NCI-H1048 (cell line): Measurements from ENCODE around the gene HLF.

Experiments used
- DNase-seq: peaks from one replicate; lab custom pipeline; 2025; lab: John Stamatoyannopoulos, UW

HLF gene

DNA sequence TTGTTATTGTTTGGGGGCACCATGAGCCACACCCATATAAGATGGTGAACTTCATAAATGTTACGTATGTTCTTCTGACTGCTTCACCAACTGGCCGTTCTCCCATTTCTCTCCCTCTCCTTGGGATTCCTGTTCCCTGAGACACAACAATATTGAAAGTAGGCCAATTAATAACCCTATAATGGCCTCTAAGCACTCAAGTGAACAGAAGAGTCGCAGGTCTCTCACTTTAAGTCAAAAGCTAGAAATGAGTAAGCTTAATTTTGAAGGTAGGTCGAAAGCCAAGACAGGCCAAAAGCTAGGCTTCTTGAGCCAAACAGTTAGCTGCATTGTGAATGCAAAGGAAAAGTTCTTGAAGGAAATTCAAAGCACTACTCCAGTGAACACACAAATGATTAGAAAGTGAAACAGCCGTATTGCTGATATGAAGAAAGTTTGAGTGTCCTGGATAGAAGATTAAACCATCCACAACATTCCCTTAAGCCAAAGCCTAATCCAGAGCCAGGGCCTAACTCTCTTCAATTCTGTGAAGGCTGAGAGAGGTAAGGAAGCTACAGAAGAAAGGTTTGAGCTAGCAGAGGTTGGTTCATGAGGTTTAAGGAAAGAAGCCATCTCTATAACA, 25.8 kb downstream of the HLF start:
- no peak for DNase-seq

GRCh38 chr17:55291114-55291507, 26.4 kb downstream of the HLF start:
- no peak for DNase-seq

DNA sequence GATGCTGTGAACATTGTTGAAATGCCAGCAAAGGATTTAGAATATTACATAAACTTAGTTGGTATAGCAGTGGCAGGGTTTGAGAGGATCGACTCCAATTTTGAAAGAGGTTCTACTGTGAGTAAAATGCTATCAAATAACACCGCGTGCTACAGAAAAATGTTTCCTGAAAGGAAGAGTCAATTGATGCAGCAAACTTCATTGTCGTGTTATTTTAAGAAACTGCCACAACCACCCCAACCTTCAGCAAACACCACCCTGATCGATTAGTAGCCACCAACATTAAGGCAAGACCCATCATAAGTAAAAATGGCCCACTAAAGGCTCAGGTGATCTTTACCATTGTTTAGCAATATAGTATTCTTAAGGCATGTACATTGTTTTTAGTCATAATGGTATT, 27.3 kb downstream of the HLF start:
- DNase-seq = no peak

DNA sequence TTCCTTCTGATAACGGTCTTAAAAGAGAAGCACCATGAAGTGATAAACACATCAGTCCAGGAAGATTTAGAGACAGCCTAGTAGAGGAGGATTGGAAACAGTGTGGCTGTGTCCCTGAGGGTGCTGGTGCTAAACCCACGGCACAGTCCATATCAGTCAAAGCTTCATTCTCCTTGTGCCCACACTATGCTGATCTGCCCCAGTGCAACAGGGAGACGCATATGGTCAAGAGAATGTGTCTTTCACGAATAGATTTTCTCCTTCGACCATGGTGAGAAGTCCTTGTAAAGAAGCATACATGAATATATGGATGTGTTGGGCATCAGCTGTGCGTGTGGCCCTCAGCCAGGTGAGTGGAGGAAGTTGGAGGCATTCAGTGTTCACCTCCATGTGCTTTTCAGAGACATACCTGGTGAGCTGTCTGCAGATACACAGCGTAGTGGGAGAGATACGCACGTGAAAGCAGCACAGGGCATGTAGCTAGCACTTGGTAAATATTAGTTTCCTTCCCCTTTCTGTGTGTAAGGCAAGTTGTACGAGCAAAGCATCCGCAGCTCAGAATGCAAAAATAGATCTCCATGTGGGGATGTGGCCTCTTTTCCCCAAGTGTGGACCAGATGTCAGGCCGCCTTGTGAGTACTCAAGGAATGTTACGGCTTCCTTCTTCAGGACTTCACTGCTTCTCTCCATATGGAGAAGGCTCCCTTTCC, 29.4 kb downstream of the HLF start:
- DNase-seq = no peak

- DNase-seq = peak; percentile 1
These were observed 30.8 kb downstream of the HLF start for GRCh38 chr17:55295411-55296170.

DNA sequence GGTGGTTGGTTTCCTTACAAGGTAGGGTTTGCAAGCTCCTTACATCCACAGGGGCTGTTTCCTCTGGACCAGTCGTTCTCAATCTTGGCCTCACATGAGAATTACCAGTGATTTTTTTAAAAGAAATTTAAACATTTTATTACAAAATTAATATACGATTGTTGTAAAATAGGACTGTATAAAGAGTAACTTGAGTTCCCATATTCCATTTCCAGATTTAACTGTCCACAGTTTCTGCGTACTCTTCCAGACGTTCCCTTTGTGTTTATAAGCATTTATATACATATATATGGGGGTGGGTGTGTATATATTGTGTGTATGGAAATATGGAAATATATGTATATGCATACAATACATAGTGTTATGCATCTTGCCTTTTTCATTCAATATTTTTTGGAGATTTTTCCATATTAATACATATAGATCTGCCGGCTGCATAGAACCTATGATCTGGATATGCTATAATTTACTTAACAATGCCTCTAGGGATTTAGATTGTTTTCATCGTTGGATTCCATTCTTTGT, 31.5 kb downstream of the HLF start:
- DNase-seq = no peak

DNA sequence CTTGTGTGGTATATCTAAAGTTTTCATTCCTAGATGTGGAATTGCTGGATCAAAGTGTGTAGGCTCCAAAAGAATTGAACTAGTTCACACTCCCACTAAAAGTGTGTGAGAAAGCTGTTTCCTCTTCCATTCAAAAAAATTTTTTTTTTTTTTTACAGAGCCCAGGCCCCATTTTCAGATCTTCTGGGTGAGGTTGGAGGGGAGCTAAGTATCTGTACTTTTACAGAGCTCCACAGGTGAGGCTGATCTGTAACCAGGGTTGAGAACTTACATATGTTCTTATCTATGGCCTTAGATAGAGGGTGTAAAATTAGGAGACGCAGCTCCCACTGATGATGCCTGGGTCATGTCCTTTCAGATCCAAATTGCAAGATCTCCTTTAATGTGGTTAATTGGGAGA, 31.9 kb downstream of the HLF start:
- no peak for DNase-seq

GRCh38 chr17:55298111-55298730, 33.5 kb downstream of the HLF start:
- no peak for DNase-seq

DNA sequence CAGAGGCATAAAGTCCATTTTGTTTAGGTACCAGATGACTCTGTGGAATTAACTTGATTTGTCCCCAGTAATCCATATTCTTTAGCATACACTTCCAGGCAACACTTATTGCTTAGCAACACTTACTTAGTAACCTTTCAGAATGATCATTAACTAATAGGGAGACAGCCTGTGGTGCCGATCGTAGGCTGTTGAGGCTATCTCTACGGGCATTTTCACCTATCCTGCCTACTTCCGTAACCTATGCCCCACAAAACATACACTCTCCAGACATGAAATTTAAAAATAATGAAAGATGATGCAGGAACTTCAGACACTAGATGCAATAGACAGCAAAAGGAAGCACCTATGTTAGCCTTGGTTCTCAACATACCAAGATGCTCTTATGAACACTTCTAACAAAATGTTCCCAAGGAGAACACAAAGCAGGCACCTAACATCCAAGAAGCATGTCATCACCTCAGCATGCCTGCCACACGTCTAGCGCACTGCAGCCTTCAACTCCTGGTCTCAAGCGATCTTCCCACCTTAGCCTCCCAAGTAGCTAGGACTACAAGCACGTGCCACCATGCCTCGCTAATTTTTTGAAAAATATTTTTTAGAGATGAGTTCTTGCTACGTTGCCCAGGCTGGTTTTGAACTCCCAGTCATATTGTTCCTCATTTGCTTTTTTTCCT, 34.5 kb downstream of the HLF start:
- no peak for DNase-seq

GRCh38 chr17:55299890-55300289, 35.1 kb downstream of the HLF start:
- no peak for DNase-seq

DNA sequence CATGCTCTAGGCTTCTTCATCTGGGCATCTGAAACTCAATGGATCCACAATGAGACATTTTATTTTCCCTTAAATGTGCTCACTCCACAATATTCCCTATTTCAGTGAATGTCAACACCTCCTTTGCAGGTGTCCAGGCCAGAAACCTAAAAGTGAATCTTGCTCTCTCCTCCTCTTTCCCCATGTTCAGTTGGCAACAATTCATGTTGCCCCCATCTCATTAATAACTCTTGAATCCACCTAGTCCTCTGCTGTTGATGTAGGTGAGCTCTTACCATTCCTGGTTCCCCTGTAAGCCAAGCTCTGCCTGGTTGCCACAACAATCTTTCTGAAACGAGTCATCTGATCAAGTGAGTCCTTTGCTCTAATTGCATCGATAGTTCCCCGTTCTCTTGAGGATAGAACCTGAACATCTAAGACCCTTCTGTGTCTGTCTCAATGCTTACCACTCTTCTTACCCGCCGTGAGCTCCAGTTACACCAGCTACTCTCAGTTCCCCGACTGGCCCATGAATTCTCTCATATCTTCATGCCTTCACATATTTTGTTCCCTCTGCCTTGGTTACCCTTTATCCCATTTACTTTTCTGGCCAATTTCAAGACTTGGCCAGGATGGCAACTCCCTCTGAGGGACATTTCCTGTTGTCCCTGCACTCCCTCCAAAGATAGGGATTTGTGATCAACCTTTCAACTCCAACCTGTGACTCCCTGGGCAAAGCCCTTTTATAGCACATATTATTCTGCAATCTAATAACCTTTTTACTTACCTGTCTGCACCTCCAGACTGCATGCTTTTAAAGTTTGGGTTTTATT, 35.9 kb downstream of the HLF start:
- no peak for DNase-seq

DNA sequence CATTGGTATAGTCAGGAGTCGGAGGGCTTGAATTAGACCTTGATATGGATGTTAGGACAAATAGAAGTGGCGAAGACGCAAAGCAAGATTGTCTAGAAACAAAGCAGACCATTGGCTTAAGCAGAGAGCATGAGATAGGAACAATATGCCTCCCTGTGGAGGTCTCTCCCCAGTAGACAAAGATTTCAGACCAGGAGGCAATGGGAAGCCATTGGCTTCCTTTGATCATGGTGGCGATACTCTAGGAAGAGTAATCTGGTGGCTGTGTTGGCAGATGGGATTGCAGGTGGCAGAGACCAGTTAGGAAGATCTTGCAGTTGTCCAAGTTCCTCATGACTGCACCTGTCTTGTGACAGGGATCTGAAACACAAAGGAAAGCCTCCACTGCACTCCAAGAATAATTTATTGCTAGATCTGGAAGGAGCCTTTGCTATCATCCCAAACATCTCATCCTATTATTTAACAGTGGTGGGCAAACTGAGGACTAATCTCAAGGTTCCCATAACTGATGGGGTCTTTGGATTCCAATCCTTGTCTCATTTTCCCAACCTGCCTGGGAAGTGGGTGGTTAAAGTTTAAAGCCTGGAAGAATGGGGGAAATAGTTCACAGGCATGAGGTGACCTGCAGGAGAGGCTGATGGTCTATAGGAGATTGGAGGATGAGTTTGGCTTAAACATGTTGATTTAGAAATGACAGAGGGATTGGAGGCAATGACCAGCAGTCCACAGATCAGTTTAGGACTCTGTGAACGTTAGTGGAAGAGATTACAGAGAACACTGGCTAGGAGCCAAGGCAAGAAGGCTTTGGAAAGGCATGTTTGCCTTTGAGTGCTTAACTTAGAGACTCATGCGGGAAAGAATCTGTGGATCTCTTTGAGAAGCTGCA, 37.0 kb downstream of the HLF start:
- no peak for DNase-seq

- no peak for DNase-seq
These were observed 37.6 kb downstream of the HLF start for GRCh38 chr17:55302407-55302787.

- DNase-seq = no peak
These were observed 38.3 kb downstream of the HLF start for GRCh38 chr17:55303008-55303493.

- DNase-seq = no peak
These were observed 39.0 kb downstream of the HLF start for GRCh38 chr17:55303701-55304145.

- no peak for DNase-seq
These were observed 39.6 kb downstream of the HLF start for GRCh38 chr17:55304171-55304859.

GRCh38 chr17:55305321-55306087, 40.7 kb downstream of the HLF start:
- DNase-seq = no peak

DNA sequence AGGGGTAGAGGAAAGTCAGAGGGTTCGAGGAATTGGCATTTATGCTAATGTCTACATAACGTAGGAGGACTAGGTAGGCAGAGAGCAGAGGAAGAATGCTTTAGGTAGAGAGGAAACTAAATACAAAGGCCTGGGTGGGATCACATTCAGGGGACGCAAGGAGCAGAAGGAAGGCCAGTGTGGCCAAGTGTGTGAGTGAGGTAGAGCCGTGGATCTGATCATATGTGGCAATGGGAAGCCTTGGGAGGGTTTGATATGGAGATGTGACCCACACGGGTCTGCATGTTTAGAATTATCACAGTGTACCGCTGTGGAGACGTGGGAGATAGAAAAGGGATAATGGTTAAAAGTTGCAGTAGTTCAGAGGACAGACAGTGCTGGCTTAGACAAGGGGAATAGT, 43.1 kb downstream of the HLF start:
- DNase-seq = no peak
